ENCODE results near the gene CCN2.
A peak's percentile ranks its signal among the peaks of the same experiment; 100 is the strongest.
"Not testable (repeated sequence)": the region's sequence is repeated elsewhere in the genome, so short reads cannot be mapped to it uniquely, and the experiment has no call there.

Gene CCN2

DNA sequence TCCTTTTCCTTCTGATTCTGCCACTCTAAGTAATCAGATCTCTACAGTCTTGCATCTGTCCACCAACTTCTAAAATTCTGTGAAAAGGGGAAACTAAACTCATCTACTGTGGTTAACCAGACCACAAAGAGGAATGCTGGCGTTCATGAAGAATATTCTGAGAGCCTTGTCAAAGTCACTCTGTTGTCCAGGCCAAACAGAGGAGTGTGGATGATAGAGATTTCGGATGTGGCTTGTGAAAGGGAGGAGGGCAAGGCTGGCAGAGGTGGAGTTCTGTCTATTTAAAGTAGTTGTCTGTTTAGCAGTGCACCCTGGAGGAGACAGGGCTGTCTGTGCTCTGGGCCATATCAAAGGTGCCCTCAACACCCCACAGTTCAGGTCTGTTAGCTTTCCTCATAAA is 33.9 kb downstream of the CCN2 start:
- no peak overlapping the region for H3K4me3 ChIP-seq (ENCODE audit: low read length)
- peak; percentile 68 for DNase-seq (ENCODE audit: low read depth)
- TF ChIP-seq, protein P1, sequence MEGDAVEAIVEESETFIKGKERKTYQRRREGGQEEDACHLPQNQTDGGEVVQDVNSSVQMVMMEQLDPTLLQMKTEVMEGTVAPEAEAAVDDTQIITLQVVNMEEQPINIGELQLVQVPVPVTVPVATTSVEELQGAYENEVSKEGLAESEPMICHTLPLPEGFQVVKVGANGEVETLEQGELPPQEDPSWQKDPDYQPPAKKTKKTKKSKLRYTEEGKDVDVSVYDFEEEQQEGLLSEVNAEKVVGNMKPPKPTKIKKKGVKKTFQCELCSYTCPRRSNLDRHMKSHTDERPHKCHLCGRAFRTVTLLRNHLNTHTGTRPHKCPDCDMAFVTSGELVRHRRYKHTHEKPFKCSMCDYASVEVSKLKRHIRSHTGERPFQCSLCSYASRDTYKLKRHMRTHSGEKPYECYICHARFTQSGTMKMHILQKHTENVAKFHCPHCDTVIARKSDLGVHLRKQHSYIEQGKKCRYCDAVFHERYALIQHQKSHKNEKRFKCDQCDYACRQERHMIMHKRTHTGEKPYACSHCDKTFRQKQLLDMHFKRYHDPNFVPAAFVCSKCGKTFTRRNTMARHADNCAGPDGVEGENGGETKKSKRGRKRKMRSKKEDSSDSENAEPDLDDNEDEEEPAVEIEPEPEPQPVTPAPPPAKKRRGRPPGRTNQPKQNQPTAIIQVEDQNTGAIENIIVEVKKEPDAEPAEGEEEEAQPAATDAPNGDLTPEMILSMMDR (conservative IDR thresholded peaks at IDR 0.05; ENCODE audit: low read length), result no peak

DNA sequence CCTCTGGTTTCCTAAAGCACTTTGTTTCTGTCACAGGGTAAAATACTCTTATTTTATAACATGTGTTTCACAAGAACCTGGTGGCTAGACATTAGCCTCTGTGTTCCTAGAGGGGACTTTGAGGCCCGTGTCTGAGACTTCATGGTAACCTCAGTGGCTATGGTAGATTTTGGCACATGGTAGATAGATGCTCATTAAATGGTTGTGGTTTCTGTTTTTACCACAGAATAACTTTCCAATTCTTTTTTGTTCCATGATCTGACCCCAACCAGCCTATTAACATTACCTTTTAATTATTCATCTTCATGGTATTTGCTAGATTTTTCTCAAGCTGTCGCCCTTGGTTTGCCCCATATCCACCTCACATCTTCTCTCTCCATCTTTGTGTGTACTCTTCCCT is 34.3 kb downstream of the CCN2 start:
- TF ChIP-seq, protein P1 (conservative IDR thresholded peaks at IDR 0.05; ENCODE audit: low read length), result no peak
- DNase-seq (ENCODE audit: low read depth), result peak; percentile 31
- H3K4me3 ChIP-seq (ENCODE audit: low read length), result no peak overlapping the region

DNA sequence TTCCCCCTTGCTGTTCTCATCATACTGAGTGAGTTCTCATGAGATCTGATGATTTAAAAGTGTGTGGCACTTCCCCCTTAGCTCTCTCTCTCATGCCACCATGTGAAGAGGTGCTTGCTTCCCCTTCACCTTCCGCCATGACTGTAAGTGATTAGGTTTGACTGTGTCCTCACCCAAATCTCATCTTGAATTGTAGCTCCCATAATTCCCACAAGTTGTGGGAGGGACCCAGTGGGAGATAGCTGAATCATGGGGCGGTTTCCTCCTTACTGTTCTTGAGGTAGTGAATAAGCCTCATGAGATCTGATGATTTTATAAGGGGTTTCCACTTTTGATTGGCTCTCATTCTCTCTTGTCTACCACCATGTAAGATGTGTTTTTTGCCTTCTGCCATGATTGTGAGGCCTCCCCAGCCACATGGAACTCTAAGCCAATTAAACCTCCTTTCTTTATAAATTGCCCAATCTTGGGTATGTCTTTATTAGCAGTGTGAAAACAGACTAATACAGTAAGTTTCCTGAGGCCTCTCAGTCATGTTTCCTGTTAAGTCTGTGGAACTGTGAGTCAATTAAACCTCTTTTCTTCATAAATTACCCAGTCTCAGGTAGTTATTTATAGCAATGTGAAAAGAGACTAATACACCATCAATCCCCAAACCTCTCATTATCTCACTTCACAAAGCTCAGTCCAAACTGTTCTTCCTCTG is 34.9 kb downstream of the CCN2 start:
- not testable (repeated sequence) for DNase-seq (ENCODE audit: low read depth); H3K4me3 ChIP-seq (ENCODE audit: low read length)

DNA sequence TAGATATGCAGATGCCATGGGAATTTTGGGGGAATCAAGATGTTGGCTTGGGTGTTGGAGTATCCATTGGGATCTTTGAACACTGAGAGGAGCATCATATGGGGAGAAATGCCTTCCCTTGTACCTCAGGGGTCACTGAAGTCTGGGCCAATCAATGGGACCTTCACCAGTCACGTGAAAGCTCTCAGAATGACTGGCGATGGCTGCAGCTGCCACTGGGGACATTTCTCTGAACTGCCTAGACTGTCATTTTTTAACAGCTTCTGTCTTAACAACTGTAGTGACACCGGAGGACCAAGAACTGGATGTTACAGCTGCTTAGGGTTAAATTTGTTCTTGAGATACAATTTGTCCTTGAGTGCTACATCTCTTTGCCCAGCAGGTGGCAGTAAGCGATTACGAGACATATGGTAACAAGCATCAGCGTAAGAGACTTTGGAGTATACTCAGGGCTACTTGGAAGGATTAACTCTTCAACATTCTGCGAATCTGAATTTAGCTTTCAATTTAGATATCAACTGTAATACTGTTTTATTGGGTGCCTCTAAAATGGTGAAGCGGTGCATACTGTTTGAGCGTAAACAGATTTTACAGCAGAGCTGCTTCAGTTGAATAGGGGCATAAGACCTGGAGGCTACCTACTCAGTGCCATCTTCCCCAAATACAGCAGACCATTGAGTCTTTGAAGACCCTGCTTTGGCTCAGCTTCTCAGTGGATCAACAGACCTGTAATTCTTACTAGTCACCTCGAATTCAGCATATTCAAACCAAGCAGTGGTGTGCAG is 36.0 kb downstream of the CCN2 start:
- H3K4me3 ChIP-seq (ENCODE audit: low read length), result no peak overlapping the region
- TF ChIP-seq, protein P1 (conservative IDR thresholded peaks at IDR 0.05; ENCODE audit: low read length), result peak; percentile 93
- peak; percentile 84 for DNase-seq (ENCODE audit: low read depth)

DNA sequence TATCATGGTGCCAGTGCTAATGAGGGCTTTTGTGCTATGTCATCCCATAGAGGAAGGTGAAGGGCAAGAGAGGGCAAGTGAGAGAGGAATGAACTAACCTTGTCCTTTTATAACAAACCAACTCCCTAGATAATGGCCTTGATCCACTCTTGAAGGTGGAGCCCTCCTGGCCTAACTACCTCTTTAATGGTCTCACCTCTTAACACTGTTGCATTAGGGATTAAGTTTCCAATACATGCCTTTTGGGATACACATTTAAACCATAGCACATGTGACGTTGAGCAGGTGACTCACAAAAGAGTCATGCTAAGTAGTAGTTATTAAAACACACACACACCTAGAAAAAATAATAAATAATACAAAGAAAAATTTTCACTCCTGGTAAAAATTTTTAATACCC is 36.9 kb downstream of the CCN2 start:
- no peak overlapping the region for H3K4me3 ChIP-seq (ENCODE audit: low read length)
- TF ChIP-seq, protein P1 (conservative IDR thresholded peaks at IDR 0.05; ENCODE audit: low read length), result 0 out of 2 replicates have a peak, but pooled peaks have one; percentile 3
- no peak for DNase-seq (ENCODE audit: low read depth)

DNA sequence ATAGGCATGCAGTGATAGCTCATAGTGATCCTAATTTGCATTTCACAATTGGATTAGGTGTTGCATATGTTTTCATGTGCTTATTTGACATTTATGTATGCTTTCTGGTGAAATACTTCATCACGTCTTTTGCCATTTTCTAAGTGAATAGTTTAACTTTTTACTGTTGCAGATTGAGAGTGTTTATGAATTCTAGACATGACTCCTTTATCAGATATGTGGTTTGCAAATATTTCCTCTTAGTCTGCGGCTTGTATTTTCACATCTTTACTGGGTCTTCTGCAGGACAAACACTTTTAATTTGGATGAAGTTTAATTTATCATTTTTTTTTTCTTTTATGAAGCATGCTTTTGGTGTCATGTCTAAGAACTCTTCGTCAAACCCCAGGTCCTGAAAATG is 39.2 kb downstream of the CCN2 start:
- no peak for DNase-seq (ENCODE audit: low read depth)
- H3K4me3 ChIP-seq (ENCODE audit: low read length), result no peak overlapping the region
- TF ChIP-seq, protein P1 (conservative IDR thresholded peaks at IDR 0.05; ENCODE audit: low read length), result no peak

DNA sequence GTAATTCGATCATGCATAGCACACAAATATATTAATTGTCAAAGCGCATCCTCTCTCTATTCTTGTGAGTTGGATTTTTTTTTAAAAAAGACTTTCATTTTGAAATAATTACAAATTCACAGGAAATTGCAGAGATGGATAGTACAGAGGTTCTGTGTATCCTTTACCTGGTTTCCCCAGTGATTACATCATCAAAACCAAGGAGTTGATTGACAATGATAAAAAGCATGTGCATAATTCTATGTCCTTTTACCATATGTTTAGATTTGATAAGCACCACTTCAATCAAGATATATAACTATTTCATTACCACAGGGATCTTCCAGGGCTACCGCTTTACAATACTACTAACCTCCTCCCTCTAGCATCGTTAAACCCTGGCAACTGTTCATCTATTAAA is 40.2 kb downstream of the CCN2 start:
- DNase-seq (ENCODE audit: low read depth), result no peak
- no peak overlapping the region for H3K4me3 ChIP-seq (ENCODE audit: low read length)
- TF ChIP-seq, protein P1 (conservative IDR thresholded peaks at IDR 0.05; ENCODE audit: low read length), result no peak

Measured in AG10803 (cell line).